Endothelial cell of umbilical vein (primary cell): ENCODE results near the gene MED8. TPM values are rescaled to one million over a fixed set of nuclear protein-coding genes. Genes with fewer than 3 reads are reported as not detected.

ENCODE experiments used
- BruUV-seq: library from RNA; stranded (reverse); fragments of 400-500 nt; replicated peaks from 2 replicates; lab custom pipeline; 2021; lab: Mats Ljungman, UMichigan
- CTCF ChIA-PET: fragments of 300-600, 350-600 bp; sonication (Branson Sonifier 250); formaldehyde crosslinking; loops from one replicate; lab custom pipeline; 2021; ENCODE audit warnings: antibody characterized with exemption, inconsistent platforms; lab: Charles Lee
- POLR2A ChIA-PET: fragments of 300-600, 350-600 bp; sonication (Branson Sonifier 250); formaldehyde crosslinking; loops from one replicate; lab custom pipeline; 2021; ENCODE audit warnings: antibody characterized with exemption, inconsistent platforms; lab: Charles Lee
- DNase-seq: peaks from one replicate; pipeline ENCODE4 v3.0.0-alpha.2; 2011; ENCODE audit warnings: low read depth, low spot score
- FAIRE-seq: peaks from 2 replicates; lab custom pipeline; 2011; peaks lifted over from hg19 to GRCh38; lab: Jason Lieb, UNC
- H2AFZ ChIP-seq: 2 replicates; pipeline ENCODE4 v1.6.0; 2012; ENCODE audit warnings: low read depth, low read length, control low read depth, inconsistent platforms
- H3K27ac ChIP-seq: 2 replicates; pipeline ENCODE4 v1.5.1; 2011; ENCODE audit warnings: low read depth, mild to moderate bottlenecking, control low read depth, low read length, moderate library complexity; ENCODE audit not compliant: insufficient read depth
- H3K27me3 ChIP-seq, 2 experiments: 2 replicates each; pipeline versions ENCODE4 v1.6.0 to v1.6.1; 2011; ENCODE audit warnings: low read length in 2 of 2, mixed read lengths in 1 of 2; ENCODE audit not compliant: control insufficient read depth in 2 of 2, insufficient read depth in 2 of 2
- H3K36me3 ChIP-seq, 2 experiments: 2 replicates in 1 of 2; 3 replicates in 1 of 2; pipeline ENCODE4 v1.5.1; 2011; ENCODE audit warnings: low read length in 2 of 2, mild to moderate bottlenecking in 1 of 2, moderate library complexity in 1 of 2; ENCODE audit not compliant: control insufficient read depth in 2 of 2, insufficient read depth in 2 of 2; ENCODE audit errors: extremely low read depth in 1 of 2
- H3K4me1 ChIP-seq: 3 replicates; pipeline ENCODE4 v1.5.1; 2011; ENCODE audit warnings: mild to moderate bottlenecking, low read length; ENCODE audit not compliant: control insufficient read depth, insufficient read depth; ENCODE audit errors: extremely low read depth
- H3K4me2 ChIP-seq: 2 replicates; pipeline ENCODE4 v1.6.1; 2011; ENCODE audit warnings: low read length, control low read depth, mixed read lengths; ENCODE audit not compliant: insufficient read depth
- H3K4me3 ChIP-seq, 3 experiments: fragments of 200-600 bp in 1 of 3; sonication (generic), shearing (Covaris generic) in 1 of 3; replicated peaks in 1 of 3; 2 replicates each; pipeline ENCODE4 v1.5.1; 2011 to 2016; ENCODE audit warnings: control low read depth in 3 of 3, low read length in 3 of 3, mild to moderate bottlenecking in 2 of 3, inconsistent platforms in 1 of 3, low read depth in 1 of 3, moderate library complexity in 1 of 3; ENCODE audit not compliant: insufficient read depth in 1 of 3
- H3K79me2 ChIP-seq: 2 replicates; pipeline ENCODE4 v1.6.0; 2012; ENCODE audit warnings: low read length, inconsistent platforms; ENCODE audit not compliant: control insufficient read depth, insufficient read depth
- H3K9ac ChIP-seq: replicated peaks from 2 replicates; pipeline ENCODE3; 2011; ENCODE audit warnings: low read length, control low read depth; ENCODE audit not compliant: insufficient read depth; ENCODE audit errors: extremely low read depth
- H3K9me1 ChIP-seq: replicated peaks from 3 replicates; pipeline ENCODE4 v1.6.0; 2011; ENCODE audit warnings: mild to moderate bottlenecking, low read length; ENCODE audit not compliant: control insufficient read depth, insufficient read depth; ENCODE audit errors: extremely low read depth
- H3K9me3 ChIP-seq: replicated peaks from 2 replicates; pipeline ENCODE4 v1.5.1; 2012; ENCODE audit warnings: low read length, inconsistent platforms; ENCODE audit not compliant: control insufficient read depth, insufficient read depth
- H4K20me1 ChIP-seq: replicated peaks from 2 replicates; pipeline ENCODE3; 2011; ENCODE audit warnings: mild to moderate bottlenecking, low read length; ENCODE audit not compliant: control insufficient read depth, insufficient read depth; ENCODE audit errors: extremely low read depth
- EZH2 ChIP-seq: IDR thresholded peaks from 2 replicates; pipeline ENCODE4 v1.6.1; 2012; ENCODE audit warnings: borderline replicate concordance, low read depth, mild to moderate bottlenecking, moderate library complexity, low read length, inconsistent platforms; ENCODE audit not compliant: severe bottlenecking
- FOS ChIP-seq: IDR thresholded peaks from 2 replicates; pipeline ENCODE4 v1.6.1; 2011; ENCODE audit warnings: mild to moderate bottlenecking, low read length, moderate library complexity, borderline replicate concordance; ENCODE audit not compliant: insufficient read depth
- GATA2 ChIP-seq: IDR thresholded peaks from 2 replicates; pipeline ENCODE4 v1.7.0; 2011; ENCODE audit warnings: low read depth, mild to moderate bottlenecking, moderate library complexity, mixed read lengths, low read length; ENCODE audit not compliant: insufficient read length, insufficient read depth
- JUN ChIP-seq: IDR thresholded peaks from 2 replicates; pipeline ENCODE4 v1.6.1; 2011; ENCODE audit warnings: borderline replicate concordance, low read depth; ENCODE audit not compliant: insufficient read length, insufficient read depth
- MAX ChIP-seq: IDR thresholded peaks from 2 replicates; pipeline ENCODE4 v1.6.1; 2011; ENCODE audit not compliant: insufficient read depth, insufficient read length
- MYC ChIP-seq: IDR thresholded peaks from one replicate; pipeline ENCODE4 v1.6.1; 2011; ENCODE audit warnings: mild to moderate bottlenecking, low read depth, low read length
- POLR2A ChIP-seq: IDR thresholded peaks from 2 replicates; pipeline ENCODE4 v1.6.1; 2012; ENCODE audit warnings: low read depth, mild to moderate bottlenecking, control low read depth, low read length
- POLR2AphosphoS5 ChIP-seq: IDR thresholded peaks from 2 replicates; pipeline ENCODE4 v1.6.1; 2012; ENCODE audit warnings: low read depth, mild to moderate bottlenecking, control low read depth, low read length, moderate library complexity; ENCODE audit not compliant: insufficient read depth
- dilution Hi-C: fragments of 300-500 bp; cut with MboI; formaldehyde crosslinking; loops from one replicate; pipeline ENCODE4 v1.15.0; 2019; ENCODE audit warnings: low sequenced_read_pairs; ENCODE audit not compliant: extremely low pct_ligation_motif_present
- intact Hi-C: fragments of 100-400 bp; cut with micrococcal nuclease; formaldehyde crosslinking; loops from one replicate; pipeline ENCODE4 v1.10.0; 2022
- polyA plus RNA-seq, 4 experiments: library from polyadenylated mRNA; depleted of rRNA in 3 of 4; stranded (reverse) in 3 of 4; unstranded in 1 of 4; fragments of >200 nt; gene quantifications; 2 replicates each; pipeline versions ENCODE4 v1.2.1 to v1.2.3, GENCODE V29; 2011 to 2012; ENCODE audit warnings: missing spikeins in 1 of 4
- total RNA-seq: library from RNA; stranded (reverse); gene quantifications from 2 replicates; pipeline ENCODE4 v1.2.3, GENCODE V29; 2021
- TF ChIP-seq, protein P1 (sequence below), 2 donors: IDR thresholded peaks; 1 replicate in 1 of 2; 2 replicates in 1 of 2; pipeline ENCODE4 v1.5.1; 2011; ENCODE audit warnings: low read length in 2 of 2, mild to moderate bottlenecking in 2 of 2, moderate library complexity in 2 of 2, control low read depth in 1 of 2, inconsistent platforms in 1 of 2, low read depth in 1 of 2; ENCODE audit not compliant: insufficient read depth in 1 of 2; ENCODE audit errors: extremely low read depth in 1 of 2

MED8 gene
- total and polyA plus RNA-seq, 2 donors (not counting 3 experiments of a cell fraction or from before 2014, with no cell fraction given), result 19.6 to 45.6 TPM

GRCh38 chr1:43405876-43406234 lies 16.3 kb upstream of the MED8 start:
- Histone ChIP-seq H3K9me1 (no peaks in the 10 kb centered on the region), H3K9ac (no peak overlapping the region), H3K4me2 (no peak overlapping the region), H3K36me3 (peaks cover 13 to 26% of the 10 kb centered on the region in 2 experiments), H3K9me3 (no peaks in the 10 kb centered on the region), H3K79me2 (no peaks in the 10 kb centered on the region), H2AFZ (no peak overlapping the region), H4K20me1 (no peaks in the 10 kb centered on the region), H3K4me3 (no peak overlapping the region), H3K4me1 (no peaks in the 10 kb centered on the region), H3K27me3 (no peaks in the 10 kb centered on the region), H3K27ac (no peak overlapping the region)
- dilution Hi-C loops (loop anchor here (25.0 kb wide), 1 partner anchor 169 kb away; no protein-coding TSS in a partner anchor), intact Hi-C loops (no loop called here)
- CTCF ChIA-PET, result interaction anchor here (1.3 kb wide), 1 partner anchor 9 kb away, joined by 8 read pairs; no protein-coding TSS in a partner anchor
- TF ChIP-seq EZH2 (no peak), MYC (no peak), GATA2 (no peak), JUN (no peak), POLR2A (no peak), MAX (no peak), POLR2AphosphoS5 (no peak), FOS (no peak)
- TF ChIP-seq, protein P1, sequence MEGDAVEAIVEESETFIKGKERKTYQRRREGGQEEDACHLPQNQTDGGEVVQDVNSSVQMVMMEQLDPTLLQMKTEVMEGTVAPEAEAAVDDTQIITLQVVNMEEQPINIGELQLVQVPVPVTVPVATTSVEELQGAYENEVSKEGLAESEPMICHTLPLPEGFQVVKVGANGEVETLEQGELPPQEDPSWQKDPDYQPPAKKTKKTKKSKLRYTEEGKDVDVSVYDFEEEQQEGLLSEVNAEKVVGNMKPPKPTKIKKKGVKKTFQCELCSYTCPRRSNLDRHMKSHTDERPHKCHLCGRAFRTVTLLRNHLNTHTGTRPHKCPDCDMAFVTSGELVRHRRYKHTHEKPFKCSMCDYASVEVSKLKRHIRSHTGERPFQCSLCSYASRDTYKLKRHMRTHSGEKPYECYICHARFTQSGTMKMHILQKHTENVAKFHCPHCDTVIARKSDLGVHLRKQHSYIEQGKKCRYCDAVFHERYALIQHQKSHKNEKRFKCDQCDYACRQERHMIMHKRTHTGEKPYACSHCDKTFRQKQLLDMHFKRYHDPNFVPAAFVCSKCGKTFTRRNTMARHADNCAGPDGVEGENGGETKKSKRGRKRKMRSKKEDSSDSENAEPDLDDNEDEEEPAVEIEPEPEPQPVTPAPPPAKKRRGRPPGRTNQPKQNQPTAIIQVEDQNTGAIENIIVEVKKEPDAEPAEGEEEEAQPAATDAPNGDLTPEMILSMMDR (IDR thresholded peaks at IDR 0.05; ENCODE audit: extremely low read depth in 1 of 2, insufficient read depth in 1 of 2, low read depth in 1 of 2, low read length in 2 of 2), result no peak
- POLR2A ChIA-PET, result no interaction called here
- no peak for FAIRE-seq
- no TSS peak for BruUV-seq
- DNase-seq, result no peak
